IPS DF 4.7 (cell line): ENCODE data around the gene NEGR1.

Experiments used
- DNase-seq: peaks from one replicate; pipeline ENCODE4 v3.0.0-alpha.2; 2013; ENCODE audit warnings: low spot score; ENCODE audit errors: extremely low read depth

The NEGR1 gene

DNA sequence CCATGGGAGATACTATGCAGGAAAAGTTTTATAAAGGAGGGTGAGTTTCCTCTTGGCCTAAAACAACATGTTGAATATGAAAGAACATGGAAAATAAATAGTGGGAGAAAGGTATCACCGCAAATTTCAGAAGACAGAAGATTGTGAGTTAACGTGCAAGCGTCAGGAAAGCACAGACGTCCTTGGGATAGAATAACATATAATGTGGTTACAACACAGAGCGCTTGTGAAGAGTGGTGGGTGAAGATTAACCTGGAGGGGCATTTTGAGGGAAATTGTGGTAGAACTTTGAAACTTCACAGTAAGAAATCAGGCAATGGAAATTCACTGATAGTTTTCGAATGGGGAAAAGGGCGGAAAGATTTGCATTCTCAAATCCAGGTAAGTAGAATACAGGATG lies 47.3 kb downstream of the NEGR1 start:
- DNase-seq: no peak

DNA sequence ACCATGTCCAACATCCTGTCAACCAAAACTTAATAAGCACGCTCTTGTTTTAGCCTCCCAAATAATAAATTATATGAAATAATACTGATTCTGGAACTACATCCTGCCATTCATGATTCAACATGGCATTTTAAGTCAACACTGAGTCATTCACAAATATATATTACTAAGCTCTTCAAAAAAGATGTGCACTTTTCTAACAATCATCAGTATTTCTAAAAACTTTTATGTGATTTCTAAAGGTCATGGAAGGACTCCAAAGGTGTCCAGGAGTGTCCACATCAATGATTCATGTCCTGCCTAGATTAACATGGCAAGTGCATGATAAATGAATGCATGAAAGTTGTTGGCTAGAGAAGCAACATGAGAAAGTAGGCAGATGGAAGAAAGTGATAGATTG lies 51.6 kb downstream of the NEGR1 start:
- no peak for DNase-seq

DNA sequence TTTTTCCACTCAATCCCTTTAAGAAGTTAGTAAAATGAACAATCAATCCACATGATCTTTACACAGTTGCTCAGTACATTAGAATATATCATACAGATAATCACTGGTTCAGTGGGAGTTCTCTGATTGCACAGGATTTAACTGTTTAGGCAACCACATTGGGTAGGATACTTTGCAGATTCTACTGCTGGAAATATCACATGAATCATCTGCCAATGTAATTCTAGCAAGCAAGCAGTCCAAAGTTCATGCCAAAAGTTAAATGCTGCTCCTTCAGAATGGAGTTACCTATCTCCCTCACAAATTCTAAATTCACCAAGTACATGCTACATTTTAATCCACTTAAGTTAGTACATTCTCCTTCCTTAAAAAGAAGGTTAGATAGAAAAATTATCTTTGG lies 52.4 kb downstream of the NEGR1 start:
- DNase-seq: no peak

DNA sequence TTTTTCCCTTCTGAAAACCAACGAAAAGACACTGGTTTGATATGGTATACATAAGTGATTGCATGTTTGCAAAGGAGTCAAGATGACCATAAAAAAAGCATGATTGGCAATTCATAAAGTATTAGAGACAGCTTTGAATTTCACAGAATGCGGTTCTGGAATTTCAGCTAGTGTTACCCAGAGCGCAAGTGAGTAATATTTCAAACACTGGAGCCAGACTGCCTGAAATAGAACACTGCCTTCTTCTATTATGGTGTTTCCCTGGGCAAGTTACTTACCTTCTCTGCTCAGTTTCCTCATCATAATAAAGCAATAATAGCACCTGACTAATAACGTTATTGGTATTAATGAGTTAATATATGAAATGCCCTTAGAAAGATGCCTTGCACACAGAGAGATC lies 54.7 kb downstream of the NEGR1 start:
- no peak for DNase-seq

DNA sequence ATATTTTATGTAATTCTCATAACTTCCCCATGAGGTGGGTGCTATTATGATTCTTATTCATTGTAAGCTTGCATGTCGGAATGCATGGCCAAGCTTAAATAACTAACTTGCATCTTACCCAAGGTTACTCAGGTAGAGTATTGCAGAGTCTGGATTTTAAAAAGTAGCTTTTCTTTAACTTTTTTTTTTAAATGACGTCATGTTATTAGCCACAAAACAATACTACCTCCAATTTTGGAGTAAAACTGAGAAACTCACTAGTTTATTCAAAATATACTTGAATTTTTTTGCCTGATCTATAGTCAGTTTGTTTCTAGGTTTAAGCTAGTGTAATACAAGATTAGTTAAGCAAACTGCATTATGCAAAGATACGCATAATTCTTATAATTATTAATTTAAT lies 57.8 kb downstream of the NEGR1 start:
- DNase-seq: no peak

DNA sequence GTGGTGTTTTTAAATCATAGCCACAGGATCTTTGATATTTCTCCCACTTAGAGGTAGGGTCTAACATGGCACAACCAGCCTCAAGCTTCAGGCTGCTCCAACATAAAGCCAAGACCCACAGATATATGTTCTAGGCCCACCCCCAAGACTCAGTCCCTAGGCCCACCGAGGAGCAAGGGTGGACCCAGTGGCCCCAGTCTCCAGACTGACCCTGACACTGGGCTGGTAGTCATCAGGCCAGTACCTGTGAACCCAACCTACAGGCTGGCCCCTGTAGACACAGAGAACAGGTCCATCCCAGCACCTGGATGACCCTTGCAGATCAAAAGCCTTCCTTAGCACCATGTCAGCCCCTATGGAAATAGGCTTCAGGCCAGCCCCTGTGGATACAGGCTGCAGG lies 60.5 kb downstream of the NEGR1 start:
- DNase-seq: no peak

DNA sequence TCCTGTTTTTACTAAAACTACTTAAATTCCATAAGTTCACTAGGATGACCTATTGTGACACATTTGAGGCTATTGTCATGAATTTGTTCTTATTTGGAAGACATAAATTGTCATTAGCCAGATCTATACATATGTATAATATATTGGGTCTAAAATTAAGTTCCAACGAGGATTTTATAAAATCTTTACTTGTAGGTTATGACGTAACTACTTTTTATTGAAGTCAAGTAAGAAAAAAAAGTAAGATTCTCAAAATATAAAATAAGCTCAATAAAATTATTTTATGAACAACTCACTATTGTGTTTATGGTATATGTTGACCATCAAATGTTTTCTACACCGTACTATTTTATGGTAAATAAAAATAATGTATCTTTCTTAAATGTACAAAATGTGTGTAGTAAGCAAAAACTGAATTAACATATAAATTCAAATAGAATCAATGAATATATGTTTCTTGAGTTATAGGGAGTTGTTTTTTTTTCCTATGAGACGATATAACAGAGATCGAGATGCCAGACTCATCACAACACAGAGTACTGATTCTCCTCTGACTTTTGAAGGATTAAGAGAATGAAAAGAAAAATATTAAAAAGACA lies 64.1 kb downstream of the NEGR1 start:
- DNase-seq: no peak

DNA sequence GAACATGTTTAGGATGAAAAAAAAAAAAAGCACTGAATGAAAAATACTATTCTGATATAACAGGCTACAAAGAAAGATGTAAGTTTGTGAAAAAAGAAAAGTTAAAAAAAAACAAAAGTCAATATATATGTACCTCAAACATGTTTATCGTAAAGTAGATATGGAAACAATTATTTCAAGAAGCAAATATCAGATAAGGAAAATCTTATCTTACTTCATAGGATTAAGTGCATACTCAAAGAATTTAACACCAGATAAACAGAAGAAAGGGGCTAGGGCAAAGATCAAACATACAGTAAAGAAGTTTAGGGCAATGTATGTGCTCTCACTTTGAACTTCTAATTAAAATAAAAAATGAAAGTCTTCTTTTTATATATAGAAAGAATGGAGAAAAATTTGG lies 75.3 kb downstream of the NEGR1 start:
- no peak for DNase-seq

DNA sequence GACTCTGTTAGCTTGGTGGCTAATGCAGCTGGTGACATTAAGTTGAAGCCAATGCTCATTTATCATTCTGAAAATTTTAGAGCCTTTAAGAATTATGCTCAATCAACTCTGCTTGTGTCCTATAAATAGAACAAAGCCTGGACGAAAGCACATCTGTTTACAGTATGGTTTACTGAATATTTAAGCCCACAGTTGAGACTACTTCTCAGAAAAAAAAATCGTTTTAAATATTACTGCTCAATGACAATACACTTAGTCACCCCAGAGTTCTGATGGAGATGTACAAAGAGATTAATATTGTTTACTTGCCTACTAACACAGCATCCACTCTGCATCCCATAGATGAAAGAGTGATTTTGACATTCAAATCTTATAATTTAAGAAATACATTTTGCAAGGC lies 79.6 kb downstream of the NEGR1 start:
- no peak for DNase-seq

DNA sequence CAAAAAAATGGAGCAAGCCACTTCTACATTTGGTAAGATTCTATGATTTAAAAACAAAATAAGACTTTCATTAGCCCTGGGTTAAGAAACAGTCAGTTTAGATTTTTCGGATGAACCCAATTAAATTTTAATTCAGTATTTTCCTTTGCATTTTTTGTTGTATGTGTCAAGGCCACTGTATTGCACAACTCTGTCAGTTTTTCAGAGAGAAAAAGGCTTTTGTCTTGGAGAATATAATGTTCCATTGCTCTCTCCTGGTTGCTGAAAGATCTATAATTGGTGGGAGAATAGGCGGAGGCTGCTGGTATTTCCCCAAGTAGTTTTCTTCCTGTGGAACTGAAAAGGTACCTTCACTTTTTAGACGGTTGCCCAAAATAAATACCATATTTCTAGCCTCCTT lies 84.6 kb downstream of the NEGR1 start:
- DNase-seq: no peak

DNA sequence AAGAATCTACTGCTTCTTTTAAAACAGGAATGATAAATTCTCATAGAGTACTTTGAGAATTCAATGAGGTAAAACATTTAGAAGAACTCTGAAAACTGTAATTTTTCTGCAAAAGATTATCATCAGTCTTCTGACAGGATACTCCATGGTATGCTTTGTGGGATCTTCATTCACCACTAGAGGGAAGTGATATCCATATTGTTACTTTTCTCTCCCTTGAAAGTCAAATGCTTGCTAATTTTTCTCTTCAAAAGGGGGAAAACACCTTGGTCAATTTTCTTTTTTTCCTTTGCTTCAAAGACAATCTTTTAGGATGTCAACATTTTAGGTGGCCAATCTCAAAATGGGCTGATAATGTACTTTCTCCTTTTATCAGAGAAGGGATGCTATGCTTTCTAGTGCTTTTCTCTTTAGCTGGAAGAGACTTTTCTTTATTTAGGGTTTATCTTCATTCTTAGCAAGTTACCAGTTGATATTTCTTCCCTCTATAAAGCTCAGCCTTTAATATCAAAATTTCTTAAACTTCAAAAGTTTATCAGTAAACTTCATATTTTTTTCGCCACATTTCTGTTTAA lies 95.5 kb downstream of the NEGR1 start:
- DNase-seq: no peak

DNA sequence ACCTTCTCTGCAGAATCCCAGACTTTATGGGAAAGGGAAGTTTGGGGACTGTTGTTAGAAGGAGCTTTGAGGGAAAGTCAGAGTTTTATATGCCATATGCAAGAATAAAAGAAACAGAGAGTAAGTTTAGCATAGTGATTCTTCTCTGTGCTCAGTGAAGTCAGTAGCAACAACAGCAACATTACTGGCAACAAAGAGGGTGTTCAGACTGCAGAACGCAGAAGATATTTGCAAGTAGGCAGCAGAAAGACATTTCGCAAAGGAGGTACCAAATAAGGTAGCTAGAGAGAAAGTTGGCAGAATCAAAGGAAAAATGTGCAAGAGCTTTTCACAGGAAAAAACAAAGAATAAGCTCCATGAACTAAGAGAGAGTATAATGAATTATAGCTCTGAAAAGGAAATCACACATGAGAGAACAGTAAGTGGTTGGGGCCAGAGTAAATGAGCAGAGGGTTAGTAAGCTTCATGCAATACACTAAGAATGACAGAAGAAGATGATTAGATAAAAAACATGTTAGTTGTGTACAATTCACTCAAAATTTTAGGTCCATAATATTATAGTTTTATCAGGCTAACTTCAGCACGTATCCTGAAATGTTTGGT lies 98.1 kb downstream of the NEGR1 start:
- no peak for DNase-seq

DNA sequence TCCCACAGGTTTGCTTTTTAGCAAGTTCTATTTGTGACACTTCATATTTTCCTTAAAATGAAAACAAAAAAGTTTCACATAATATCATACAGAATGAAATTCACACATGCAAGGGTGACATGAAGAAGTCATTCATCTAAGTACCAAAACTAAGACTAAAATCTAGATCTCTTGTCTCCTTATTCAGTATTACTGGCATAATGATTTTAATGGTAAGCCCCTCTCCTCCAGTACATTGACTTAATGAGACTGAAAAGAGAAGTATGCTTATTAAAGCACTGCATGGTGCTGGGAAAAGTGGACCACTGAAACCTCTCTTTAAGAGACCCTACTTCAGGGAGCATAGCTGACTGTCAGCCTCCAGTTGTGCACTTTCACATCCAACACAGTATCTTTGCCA lies 99.5 kb downstream of the NEGR1 start:
- no peak for DNase-seq

DNA sequence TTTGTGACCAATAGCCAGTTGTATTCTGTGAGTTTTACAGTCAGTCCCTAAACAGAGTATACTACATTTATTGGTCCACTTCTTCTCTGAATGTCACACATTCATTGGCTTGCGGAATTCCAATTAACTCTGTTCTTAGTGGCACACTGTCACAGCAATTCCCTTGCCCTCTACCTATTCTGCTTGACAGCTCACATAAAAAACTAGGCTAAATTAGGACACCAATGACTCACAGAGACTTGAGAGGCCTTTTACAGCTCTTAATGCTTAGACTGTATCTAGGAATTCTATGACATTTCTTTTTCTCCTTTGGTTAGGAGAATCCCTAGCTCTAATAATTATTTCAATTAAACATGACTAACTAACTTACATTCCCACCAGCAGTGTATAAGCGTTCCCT lies 104.1 kb downstream of the NEGR1 start:
- no peak for DNase-seq

DNA sequence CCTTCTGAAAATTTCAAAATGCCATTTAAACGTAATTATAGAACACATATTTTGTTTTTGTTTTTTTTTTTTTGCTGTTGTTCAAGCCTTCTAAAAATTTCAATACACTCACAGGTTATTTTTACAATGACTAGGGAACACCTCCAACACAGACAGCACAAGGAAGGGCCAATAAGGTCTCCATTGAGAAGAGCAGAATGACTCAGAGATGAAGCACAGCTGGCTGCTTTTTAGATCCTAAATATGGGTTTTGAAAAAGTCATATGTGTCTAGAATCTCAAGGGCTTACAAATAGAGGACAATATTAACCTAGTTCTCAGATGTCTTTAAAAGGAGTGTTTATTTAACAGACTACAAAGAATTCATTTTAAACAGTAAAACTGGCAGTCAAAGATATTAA lies 104.6 kb downstream of the NEGR1 start:
- no peak for DNase-seq

DNA sequence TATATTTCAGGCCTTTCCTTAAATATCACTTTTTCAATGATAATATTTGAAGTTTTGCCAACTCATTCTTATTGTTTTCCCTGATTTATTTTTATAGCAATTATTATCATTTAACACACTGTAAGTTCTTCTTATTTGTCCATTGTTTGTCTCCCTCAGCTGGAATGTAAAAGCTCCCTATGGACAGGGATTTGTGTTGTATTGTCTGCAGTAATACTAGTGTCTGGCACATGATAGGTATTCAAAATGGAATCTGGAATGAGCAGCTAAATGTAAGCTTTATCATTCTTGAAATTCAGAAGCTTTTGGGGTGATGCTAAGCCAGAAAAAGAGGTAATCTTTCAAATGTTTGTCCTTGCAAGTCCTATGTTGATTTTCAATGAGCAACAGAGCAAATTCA lies 112.1 kb downstream of the NEGR1 start:
- DNase-seq: no peak

DNA sequence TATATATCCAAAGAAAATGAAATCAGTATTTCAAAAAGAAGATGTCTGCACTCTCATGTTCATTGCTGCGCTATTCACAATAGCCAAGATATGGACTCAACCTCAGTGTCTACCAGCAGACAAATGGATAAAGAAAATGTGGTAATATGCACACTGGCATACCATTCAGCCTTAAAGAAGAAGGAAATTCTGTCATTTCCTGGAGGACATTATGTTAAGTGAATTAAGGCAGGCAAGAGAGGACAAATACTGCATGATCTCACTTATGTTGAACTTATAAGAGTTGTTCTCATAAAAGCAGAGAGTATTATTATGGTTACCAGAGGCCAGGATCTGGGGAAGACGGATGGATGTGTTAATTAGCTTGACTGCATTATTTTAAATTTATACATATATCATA lies 115.9 kb downstream of the NEGR1 start:
- DNase-seq: no peak

DNA sequence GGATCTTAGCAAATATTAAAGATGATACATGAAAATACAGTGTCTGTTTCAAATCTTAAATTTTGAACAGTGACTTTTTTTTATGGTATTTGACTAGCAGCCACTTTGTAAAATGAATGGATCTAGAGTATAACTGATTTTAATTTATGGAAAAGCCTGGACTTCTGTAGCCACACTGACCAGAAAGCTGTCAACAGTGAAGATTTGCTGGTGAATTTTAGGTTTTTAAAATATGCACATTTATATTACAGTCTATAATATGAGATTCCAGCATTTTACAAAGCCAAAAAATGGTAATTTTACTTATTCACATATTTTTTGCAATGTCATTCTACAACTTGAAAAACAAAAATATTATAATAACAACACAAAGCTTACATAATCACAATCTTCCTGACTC lies 131.8 kb downstream of the NEGR1 start:
- no peak for DNase-seq

DNA sequence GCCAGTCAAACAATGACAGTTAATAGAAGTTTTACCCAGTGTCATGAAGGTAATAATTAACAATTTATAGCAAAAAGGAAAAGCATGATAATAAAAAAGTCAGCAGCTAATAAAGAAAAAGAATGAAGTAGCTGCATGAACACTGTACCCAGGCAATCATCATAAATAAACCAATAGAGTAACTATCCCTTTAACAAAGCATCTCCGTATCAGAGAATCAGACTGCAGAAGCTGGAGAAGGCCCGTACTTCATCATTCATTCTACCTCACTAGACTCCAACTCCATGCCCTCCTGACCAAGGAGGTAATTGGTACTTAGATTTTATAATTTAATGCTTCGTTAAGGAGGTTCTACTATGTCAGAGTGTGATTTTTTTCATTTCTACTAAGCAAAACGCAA lies 140.5 kb downstream of the NEGR1 start:
- DNase-seq: no peak

DNA sequence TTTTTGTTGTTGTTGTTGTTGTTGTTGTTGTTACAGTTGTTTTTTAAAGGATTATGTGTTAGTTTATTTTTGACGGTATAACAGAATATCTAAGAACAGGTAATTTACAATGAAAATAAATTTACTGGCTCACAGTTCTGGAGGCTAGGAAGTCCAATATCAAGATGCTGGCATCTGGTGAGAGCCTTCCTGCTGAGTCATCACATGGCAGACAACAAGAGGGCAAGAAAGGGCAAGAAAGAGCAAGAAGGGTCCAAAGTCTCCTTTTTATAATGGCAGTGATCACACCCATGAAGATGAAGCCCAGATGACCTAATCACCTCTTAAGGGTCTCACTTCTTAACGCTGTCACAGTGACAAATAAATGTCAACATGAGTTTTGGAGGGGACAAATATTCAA lies 142.1 kb downstream of the NEGR1 start:
- DNase-seq: no peak

DNA sequence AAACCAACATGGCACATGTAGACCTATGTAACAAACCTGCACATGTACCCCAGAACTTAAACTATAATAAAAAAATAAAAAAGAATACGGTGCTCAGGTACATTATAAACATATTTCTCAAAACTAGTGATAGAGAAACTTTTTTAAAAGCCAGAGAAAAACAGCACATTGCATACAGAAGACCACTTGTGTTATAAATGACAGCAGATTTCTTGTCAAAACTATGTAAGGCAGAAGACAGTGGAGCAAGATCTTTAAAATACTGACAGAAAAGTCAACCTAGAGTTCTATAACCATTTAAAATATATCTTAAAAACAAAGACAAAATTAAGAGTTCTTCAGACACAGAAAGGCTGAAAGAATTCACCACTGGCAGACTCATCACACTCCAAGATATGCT lies 144.7 kb downstream of the NEGR1 start:
- no peak for DNase-seq

DNA sequence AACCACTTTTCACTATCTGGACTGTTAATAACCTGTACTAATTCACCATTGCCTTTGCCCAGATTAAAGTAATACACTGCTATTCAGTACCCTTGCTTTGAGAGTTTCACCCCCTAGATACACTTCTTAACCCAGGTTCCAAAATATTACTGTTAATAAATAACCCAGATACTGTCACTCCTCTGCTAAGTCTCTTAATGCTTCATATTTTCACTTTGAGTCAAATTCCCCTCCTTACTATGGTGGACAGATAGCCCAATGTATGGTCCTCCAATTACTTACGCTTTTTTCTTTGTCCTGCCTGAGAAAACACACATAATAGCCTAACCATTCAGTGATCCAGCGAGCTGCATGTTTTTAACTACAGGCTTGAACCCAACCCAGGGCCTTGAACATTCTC lies 152.5 kb downstream of the NEGR1 start:
- no peak for DNase-seq

DNA sequence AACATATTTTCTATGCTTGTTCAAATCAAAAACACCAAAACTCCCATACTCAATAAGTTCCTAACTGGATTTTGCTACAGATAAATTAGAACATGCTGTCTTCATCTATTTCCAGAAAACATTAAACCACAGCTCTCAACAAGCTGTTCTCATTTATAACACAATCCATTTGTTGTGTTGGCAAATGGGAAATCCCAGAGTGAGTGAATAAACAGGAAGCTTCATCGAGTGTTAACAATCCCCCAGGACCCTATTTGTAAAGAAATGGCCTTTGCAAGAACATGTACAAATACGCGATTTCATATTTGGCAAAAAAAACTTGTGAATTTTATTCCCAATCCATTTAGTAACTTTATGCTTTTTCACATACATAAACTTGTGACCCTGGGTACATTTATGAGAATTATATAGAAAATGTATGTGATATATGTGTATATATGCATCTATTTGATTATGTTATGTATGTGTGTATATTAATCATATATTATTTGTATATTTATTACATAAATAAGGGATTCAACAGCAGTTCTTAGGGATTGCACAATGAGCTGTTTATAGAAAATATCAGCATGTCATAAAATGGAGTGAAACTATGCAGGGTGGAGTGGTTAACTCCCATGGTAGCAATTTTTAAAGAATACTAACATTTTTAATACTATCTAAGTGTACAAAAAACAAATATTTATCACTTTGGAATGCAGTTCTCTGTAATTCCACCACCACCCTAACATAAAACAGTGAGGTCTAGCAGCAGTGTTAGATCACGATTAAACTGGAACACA lies 160.0 kb downstream of the NEGR1 start:
- DNase-seq: no peak
